Articular chondrocyte of knee joint (primary cell): ENCODE measurements around the gene CYCS. TPM values are rescaled to one million over a fixed set of nuclear protein-coding genes. Genes with fewer than 3 reads are reported as not detected.

Experiments
- total RNA-seq: library from RNA; depleted of rRNA; stranded (reverse); fragments of >200 nt; gene quantifications from 2 replicates; pipeline ENCODE4 v1.2.3, GENCODE V29; 2012

CYCS gene
- total RNA-seq: 34.7 and 51.4 TPM in 2 replicates

GRCh38 chr7:25125137-25125946, at the start of gene CYCS:
TSS of gene CYCS (minus strand) at chr7:25125260. CDS start at chr7:25124119, 1,141 bp downstream.

Other genes starting within 250 kb of the CYCS start
- gene OSBPL3, start 145.1 kb downstream of the CYCS start, total RNA-seq: 16.3 and 23.5 TPM in 2 replicates
- not detected in 2 replicates for gene NPVF, start 103.2 kb upstream of the CYCS start, total RNA-seq